Measurements from ENCODE around the gene SEC61A2.

DNA sequence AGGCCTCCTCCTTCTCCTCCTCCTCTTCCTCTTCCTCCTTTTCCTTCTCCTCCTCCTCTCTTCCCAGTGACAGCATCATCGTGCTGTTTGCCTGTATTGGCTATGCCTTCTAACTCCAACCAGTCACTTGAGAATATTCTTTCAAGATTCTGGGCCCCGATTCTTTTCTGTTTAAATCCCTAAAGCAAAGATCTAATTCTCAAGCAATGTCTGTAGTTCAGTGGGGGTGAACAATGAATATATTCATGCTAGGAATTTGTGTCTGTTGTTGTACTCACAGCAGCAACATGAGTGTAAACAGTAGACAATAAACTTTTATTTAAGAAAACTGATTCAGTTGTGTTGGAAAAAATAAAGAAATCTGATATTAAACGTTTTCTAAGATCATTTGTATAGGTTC lies 35.6 kb downstream of the SEC61A2 start:
- TF ChIP-seq CTCF (IDR thresholded peaks at IDR 0.05) = no peak
- TF ChIP-seq POLR2A (IDR thresholded peaks at IDR 0.05) = no peak

Measured in right lobe of liver (tissue), 4 donors.